SK-MEL-5 (cell line): Measurements from ENCODE around the gene GATAD2B. TPM values are rescaled to one million over a fixed set of nuclear protein-coding genes. Genes with fewer than 3 reads are reported as not detected.
"Not testable (repeated sequence)": the region's sequence is repeated elsewhere in the genome, so short reads cannot be mapped to it uniquely, and the experiment has no call there.

Experiments
- DNase-seq: peaks from one replicate; pipeline ENCODE4 v3.0.0-alpha.2; 2016; ENCODE audit warnings: low read depth, low spot score
- in situ Hi-C: cut with HindIII; loops from 2 replicates; pipeline ENCODE4 v1.10.0; 2016; ENCODE audit warnings: low sequenced_read_pairs, high pct_unique_total_duplicates, low pct_unique_long_range_greater_than_20kb
- small RNA-seq, 2 experiments: library from RNA; depleted of rRNA; stranded (forward); fragments of <200 nt; gene quantifications; one replicate each; pipeline ENCODE3, GENCODE V24; 2014
- total RNA-seq: library from RNA; depleted of rRNA; stranded (reverse); fragments of >200 nt; shearing (Covaris generic); gene quantifications from 2 replicates; pipeline ENCODE4 v1.2.3, GENCODE V29; 2014; rRNA removed

Gene GATAD2B
- total RNA-seq, 1 experiment from 2014 or later = 8.7 TPM

DNA sequence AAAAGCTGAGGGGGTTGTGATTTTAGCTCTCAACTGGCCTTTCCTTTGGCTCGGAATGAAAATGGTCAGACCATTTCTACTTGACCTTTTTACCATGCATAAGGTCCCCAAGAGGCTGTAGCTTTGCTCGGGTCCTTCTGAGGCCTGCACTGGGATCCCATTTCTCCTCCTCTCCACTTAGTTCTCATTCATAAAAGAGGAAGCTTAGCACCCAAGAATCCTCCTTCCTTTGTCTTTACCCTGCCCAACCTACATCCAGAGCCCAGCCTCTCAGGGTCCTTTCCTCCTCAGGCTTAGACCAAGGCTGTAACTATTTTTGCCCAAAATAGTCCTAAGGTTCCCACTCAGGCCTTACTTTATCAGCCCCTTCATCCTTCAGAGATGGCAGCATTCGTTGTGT, 153.6 kb downstream of the GATAD2B start:
- DNase-seq = no peak
- in situ Hi-C loops = no loop called here

DNA sequence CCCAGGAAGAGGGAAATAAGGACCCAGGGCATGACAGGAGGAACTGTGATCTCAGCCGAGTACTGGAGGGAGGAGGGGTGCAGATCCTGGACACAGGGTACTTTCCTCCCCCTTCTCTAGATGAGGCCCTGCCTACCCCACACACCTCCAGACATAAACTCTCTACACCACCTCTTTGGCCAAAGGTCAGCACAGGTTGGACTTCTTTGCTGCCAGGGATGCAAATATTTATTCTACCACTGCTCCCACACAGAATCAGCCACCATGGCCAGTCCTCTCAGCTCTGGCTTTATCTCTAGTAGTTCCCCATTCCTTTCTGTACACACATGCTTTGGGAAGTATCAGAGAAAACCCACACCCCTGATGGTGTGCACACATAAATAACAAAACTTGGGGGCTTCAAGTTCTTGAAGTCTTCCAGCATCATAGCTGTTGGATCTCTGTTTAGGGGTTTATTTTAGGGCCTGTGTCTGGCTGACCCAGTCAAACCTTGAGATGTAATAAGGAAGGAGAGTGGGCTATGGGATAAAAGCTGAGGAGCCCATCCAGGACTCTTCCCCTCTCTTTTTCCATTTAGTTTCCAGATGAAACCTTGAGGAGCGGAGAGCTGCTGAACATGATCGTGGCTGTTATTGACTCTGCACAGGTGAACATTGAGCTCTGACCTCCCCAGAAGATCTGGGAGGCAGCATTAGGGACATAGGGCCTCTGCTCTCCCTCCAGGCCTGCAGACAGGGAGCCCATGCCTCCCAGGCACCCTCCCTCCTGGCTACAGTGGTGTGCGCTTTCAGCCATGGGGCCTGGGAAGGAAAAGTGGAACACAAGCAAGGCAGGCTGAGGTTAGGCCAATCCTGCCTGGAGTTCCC, 154.2 kb downstream of the GATAD2B start:
- no peak for DNase-seq
- in situ Hi-C loops = no loop called here

DNA sequence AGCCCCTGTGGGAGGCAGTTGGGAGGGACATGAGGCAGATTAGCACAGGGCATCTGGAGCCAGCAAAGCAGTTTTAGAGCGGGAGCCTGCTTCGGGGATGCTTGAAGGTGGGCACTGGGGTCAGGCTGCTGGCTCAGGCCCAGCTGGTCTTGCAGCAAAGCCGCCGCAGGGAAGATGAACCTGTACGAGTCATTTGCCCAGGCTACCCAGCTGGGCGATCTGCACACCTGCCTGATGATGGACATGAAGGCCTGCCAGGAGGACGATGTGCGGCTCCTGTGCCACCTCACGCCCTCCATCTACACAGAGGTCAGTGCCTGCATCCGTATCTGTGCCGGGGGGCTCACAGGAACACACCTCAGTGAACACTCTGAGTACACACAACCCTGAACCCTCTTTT, 155.3 kb downstream of the GATAD2B start:
- in situ Hi-C loops = no loop called here
- DNase-seq = no peak

DNA sequence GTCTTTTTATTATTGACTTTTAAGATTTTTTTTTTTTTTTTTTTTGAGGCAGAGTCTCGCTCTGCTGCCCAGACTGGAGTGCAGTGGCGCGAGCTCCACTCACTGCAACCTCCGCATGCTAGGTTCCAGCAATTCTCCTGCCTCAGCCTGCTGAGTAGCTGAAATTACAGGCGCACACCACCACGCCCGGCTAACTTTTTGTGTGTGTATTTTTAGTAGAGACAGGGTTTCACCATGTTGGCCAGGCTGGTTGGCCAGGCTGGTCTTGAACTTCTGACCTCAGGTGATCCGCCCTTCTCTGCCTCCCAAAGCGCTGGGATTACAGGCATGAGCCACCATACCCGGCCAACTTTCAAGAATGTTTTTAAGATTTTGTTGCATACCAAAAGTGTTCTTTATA, 156.1 kb downstream of the GATAD2B start:
- DNase-seq, in situ Hi-C loops: not testable (repeated sequence)

DNA sequence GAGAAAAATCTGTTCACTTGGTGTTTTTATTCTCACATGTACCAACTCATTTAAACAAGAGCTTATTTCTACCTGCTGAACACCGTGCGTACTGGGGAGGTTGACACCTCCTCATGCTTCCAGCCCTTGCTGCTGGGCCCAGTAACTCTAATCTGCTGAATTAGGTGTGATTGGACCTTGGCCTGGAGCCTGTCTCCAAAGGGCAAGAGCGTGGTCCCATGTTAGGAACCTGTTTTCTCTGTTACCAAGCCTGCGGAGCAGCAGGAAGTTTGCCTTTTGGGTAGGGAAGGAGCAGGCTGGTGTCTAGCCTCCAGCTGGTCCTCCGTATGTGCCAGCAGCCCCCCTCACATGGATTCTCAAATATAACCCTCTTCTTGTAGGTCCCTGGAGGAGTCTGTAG, 158.5 kb downstream of the GATAD2B start:
- no peak for DNase-seq
- in situ Hi-C loops = no loop called here

DNA sequence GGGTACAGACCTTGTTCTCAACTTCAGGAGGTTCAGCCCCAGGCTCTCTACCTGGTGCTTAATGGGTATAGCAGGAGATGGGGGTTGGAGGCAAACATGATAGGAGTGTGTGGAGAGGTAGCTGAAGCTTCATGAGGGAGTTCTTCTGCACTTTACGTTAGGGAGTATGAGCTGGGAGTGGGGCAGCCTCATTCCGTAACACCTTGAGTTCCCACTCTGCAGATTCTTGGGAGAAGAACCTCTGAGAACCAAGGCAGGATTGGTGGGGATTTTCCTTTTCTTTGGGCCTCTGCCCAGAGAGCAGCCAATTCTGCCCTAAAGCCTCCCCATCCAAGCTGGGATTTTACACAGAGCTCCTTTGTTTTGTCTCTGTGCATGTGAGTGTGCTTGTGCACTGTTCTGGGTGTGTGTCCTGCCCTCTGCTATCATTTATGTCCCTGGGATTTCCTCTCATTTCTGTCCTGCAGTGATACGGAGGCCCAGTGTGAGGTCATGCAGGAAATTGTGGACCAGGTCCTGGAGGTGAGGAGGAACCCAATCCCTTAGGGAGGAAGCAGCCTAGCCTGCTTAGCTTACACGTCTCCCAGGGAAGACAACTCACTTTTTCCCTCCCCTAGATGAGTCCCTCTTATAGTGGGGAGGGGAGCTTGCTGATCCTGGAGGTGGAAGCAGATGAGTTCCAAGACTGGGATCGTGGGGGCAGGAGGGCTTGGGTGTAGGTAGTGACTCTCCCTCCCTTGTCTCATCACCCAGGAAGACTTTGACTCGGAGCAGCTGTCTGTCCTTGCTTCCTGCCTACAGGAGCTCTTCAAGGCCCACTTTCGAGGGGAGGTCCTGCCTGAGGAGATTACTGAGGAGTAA, 159.2 kb downstream of the GATAD2B start:
- in situ Hi-C loops = no loop called here
- DNase-seq = peak; percentile 97

DNA sequence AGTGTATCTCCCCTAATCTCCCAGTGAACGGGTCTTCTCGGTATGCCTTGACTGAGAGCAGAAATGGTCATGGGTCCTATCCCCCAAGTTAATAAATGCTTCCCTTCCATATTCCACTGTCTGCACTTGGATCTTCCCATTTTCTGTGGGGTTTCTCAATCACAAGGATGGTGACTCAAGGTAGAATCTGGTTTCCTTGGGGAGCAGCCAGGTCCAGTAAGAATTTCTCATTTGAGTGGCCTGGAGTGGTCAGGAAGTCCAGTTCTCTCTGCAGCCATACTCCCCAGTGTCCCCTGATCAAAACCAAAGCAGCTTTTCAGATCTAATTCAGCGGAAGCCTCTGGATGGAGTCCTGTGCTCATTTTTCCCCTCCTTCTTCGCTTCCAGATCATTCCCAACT, 162.3 kb downstream of the GATAD2B start:
- in situ Hi-C loops = no loop called here
- no peak for DNase-seq

Small RNA genes lying within 50 kb of the gene (small RNA-seq; reads per million reads assigned to genes)
- gene AL831737.1 (0 reads per million in 2 experiments), gene MIR6737 (0 reads per million in 2 experiments), gene RF00019 (0 reads per million in 2 experiments)

Other genes starting within 250 kb of the GATAD2B start
- gene NPR1, start 244.3 kb downstream of the GATAD2B start, total RNA-seq = not detected in 2 replicates
- gene INTS3, start 194.9 kb downstream of the GATAD2B start, total RNA-seq = 63.2 and 77.5 TPM in 2 replicates
- gene SLC27A3, start 147.6 kb downstream of the GATAD2B start, total RNA-seq = 174 and 184 TPM in 2 replicates
- 13.8 and 17.9 TPM in 2 replicates for gene DENND4B, start 23.7 kb upstream of the GATAD2B start, total RNA-seq
- gene CRTC2, start 35.6 kb upstream of the GATAD2B start, total RNA-seq = 11.1 and 14.8 TPM in 2 replicates
- gene SLC39A1, start 40.6 kb upstream of the GATAD2B start, total RNA-seq = 240 and 242 TPM in 2 replicates
- 16.7 and 23.8 TPM in 2 replicates for gene CREB3L4, start 44.9 kb upstream of the GATAD2B start, total RNA-seq
- 348 and 362 TPM in 2 replicates for gene JTB, start 54.7 kb upstream of the GATAD2B start, total RNA-seq
- gene RAB13, start 63.4 kb upstream of the GATAD2B start, total RNA-seq = 52.4 and 55.6 TPM in 2 replicates
- gene RPS27, start 67.8 kb upstream of the GATAD2B start, total RNA-seq = 5,494 and 5,700 TPM in 2 replicates
- gene NUP210L, start 232.1 kb upstream of the GATAD2B start, total RNA-seq = not detected in 2 replicates